Daoy (cell line): ENCODE data around the gene MAP1LC3B2. TPM values are rescaled to one million over a fixed set of nuclear protein-coding genes. Genes with fewer than 3 reads are reported as not detected.
A peak's percentile ranks its signal among the peaks of the same experiment; 100 is the strongest.

Experiments used
- DNase-seq: peaks from one replicate; pipeline ENCODE4 v3.0.0-alpha.2; 2015; ENCODE audit warnings: low read depth
- total RNA-seq: library from RNA; depleted of rRNA; stranded (reverse); fragments of >200 nt; shearing (Covaris generic); gene quantifications from 2 replicates; pipeline ENCODE4 v1.2.3, GENCODE V29; 2014; rRNA removed

The MAP1LC3B2 gene
- 0.17 TPM in 1 of 2 replicates, not detected in the other for total RNA-seq

DNA sequence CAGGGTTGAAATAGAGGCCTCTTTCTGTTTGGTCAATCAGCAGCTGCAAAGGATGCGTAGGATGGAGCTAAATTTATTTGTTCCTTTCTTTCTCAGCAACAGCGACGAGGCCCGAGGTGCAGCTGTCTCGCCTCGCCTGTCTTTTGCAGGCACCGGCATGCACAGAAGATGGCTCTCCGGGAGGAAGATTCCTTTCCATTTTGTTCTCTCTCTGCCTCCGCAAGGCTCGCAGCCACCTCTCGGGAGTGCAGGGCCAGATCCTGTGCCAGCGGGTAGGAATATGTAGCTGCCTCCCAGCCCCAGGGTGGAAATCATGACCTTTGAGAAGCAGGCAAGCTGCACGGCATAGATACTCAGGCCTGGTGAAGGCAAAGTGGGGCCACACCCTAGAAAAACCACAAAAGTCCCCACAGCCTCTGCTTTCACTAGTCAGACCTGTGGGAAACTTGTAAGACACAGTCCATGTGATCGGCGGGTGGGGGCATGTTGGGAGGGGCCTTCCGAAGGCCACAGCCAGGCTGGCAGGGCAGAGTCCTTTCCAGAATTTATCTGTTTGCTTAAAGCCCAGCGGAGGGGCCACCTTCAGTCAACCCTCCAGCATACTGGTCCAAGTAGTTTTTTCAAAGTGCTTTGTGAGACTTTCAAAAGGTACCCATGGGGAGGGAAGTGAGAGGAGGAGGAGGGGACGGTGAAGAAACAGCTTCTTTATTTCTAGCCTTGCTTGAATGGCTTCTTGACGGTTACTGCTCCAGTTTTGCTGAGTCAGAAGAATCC, at the start of gene MAP1LC3B2:
MAP1LC3B2 (plus strand) TSS at position 220 of the 774 bp plus-strand sequence. CDS start 16,562 bp downstream, outside the sequence.
- peak; percentile 85 for DNase-seq

DNA sequence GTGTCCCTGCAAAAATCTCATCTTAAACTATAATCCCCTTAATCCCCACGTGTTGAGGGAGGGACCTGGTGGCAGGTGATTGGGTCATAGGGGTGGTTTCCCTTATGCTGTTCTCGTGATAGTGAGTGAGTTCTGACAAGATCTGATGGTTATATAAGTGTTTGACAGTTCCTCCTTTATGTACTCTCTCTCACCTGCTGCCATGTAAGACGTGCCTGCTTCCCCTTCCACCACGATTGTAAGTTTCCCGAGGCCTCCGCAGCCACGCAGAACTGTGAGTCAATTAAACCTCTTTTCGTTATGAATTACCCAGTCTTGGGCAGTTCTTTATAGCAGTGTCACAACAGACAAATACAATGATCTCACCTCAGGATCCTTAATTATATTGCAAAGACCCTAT, 45.2 kb upstream of the MAP1LC3B2 start:
- DNase-seq, result no peak

DNA sequence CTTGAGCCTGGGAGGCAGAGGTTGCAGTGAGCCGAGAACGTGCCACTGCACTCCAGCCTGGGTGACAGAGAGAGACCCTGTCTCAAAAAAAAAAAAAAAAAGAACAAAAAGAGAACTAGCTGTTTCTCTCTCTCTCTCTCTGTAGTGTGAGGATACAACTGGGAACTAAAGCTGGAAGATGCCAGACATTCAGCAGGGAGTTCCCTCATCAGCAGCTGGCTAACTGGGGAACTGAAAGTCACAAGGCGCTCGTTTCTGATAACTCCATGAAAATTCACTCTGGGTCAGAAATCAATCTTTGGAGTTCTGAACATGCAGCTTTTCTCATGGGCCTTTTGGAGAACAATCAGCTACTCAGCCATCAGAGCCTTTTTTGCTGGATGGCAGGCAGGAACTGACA, 43.5 kb upstream of the MAP1LC3B2 start:
- DNase-seq, result no peak

DNA sequence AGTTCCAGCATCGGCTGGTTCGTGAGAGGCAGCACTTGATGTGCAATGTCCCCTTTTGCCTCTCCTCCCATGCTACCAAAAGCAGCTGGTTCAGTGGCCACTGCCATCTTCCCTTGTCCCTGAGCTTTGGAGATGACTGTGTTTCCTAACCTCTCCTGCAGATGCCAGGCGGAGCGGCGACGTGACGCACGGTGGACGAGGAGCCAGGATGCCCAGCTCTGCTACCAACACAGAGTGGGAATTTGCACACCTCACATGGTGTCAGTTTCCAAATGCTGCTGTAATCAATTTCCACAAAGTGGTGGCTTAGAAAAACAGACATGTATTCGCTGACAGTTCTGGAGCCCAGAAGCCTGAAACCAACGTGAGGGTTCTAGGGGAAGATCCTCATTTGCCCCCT, 42.5 kb upstream of the MAP1LC3B2 start:
- DNase-seq, result no peak

DNA sequence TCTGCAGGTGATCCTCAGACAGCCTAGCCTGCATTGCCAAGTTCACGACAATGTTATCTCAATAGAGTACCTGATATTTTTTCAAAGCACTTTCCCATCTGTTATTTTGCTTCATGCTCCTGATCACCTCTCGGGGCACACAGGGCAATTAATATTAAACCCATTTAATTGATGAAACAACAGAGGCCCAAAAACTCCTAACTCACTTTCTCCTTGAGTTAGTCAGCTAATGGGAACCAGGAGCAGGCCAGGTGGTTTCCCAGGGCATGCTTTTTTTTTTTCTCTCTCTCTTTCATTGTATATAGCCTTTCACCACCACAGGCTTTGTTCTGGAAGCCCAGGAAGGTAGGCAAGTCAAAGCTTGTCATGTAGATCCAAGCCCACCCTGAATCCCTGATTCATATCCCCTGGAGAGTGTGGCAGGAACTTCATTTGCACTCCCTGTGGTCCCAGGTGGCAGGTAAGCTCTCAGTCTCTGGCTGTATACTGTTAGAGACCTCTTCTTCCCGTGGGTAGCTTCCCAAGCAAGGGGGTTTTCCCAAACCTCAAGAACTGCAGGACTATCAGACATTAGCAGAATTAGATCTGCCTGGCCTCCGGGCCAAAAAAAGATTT, 41.6 kb upstream of the MAP1LC3B2 start:
- DNase-seq, result no peak

DNA sequence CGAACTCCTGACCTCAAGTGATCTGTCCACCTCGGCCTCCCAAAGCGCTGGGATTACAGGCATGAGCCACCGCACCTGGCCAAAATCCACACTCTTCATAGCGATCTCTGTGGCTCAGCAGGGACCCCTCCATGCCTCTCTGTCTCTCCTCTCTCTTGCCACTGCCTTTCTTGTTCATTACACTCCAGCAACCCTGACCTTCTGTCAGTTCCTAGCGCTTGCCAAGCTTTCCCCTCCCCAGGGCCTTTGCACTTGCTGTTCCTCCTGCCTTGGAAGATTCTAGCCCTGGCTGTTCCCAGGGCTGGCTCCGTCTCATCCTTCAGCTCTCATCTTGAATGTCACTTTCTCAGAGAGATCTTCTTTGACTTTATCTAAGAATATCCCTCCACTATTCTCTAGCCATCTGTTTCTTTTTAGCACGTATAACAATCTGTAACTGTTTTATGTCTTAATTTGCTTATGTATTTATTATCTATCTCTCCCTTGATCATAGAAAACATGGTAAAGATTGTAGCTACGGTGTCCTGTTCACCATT, 38.9 kb upstream of the MAP1LC3B2 start:
- no peak for DNase-seq

DNA sequence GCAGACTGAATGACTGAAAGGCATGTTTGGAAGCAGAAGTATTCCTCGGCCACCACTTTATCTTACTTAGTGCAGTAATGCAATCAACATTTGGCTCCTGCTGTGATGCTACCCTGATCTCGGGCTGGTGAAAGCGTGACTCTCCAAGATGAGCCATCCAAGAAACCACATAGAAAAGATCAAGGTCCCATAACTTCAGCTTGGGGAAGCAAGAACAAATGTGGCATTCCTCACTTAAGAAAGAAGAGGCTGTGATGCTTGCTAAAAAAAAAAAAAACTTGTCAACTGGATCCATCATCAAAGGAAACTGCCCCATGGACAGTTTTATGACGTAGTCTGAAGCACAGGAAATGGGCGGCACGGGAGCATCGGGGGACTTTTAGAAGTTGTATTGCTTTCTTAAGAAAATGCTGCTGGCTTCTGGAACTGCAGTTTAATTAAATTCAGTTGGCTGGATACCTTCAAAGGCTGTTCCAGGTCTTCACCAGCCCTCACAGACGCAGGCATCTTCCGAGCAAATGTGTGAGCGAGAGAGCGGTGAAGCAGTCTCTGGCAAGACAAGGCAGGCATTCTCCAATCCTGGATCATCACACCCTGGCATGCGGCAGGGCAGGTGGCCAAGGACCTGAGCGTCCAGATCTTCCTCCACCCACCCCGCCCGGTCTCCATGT, 38.2 kb upstream of the MAP1LC3B2 start:
- DNase-seq, result peak; percentile 73

DNA sequence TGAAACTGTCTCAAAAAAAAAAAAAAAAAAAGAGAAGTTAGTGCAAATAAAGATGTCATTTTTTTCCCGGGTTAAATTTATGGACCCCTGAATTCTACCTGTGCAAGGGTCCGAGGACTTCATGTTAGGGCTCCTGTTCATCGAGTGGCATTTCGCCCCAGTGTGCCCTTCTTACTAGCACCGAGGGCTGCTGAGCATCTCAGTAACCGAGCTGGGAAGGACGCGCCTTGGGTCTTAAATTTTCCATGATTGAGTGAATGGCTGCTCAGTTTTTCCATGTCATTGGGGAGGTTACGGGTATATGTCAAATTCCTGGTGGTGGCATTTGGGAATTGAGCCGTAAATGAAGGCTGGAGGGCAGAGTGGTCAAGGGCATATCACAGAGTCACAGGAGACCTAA, 34.9 kb upstream of the MAP1LC3B2 start:
- no peak for DNase-seq

DNA sequence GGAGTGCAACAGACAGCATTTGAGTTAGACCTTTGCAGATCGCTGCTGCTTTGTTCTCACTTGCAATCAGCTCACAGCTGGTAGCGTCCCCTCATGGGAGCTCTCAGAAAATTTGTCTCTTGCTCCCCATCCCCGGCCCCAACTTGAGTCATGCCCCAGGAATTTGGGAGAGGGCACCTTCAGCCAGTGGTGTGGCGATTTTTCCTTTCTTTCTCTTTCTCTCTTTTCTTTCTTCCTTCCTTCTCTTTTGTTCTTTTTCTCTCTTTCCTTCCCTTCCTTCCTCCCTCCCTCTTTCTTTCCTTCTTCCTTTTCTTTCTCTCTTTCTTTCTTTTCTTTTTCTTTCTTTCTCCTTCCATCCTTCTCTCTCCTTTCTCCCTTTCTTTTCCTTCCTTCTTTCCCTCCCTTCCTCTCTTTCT, 34.2 kb upstream of the MAP1LC3B2 start:
- peak; percentile 79 for DNase-seq

DNA sequence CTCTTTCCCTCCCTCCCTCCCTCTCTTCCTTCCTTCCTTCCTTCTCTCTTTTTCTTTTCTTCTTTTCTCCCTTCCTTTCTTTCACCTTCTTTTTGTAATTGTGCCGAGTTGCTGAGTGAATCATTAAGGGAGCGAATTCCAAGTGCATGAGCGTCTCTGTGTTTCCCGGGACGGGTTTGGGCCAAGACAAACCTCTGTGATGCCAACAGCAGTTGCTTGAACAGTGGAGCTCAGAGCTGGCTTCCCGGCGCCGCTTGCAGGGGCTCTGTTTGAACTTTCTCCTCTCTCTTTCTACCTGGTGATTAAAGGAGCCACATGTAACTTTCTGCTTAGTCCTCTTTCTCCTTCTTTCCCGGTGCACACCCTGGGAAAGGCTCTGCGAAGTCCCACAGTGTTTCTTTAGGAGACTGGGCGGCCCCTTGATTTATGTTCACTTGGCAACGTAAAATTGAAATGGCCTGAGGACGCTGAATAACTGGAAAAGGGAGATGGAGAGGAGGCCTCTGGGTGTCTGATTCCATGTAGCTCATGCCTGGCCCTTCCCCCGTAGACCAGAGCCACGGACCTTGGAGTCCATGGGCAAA, 33.7 kb upstream of the MAP1LC3B2 start:
- peak; percentile 94 for DNase-seq

DNA sequence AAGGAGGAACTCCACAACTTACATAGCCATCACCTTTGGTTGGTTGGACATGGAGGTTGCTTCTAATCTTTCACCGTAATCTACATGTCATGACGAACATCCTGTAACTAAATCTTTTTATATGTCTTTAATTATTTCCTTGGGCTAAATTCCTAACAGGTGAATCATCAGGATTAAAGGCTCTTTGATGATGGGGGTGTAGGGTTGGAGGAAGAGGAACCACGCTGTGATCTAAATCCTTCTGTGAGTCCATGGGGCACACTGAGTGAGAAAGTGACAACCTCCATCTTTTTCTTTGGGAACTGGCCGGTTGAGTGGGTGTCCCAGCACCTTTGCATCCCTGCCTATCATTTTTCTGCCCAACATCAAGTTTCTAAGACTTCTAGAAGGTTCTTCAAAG, 31.1 kb upstream of the MAP1LC3B2 start:
- peak; percentile 75 for DNase-seq

DNA sequence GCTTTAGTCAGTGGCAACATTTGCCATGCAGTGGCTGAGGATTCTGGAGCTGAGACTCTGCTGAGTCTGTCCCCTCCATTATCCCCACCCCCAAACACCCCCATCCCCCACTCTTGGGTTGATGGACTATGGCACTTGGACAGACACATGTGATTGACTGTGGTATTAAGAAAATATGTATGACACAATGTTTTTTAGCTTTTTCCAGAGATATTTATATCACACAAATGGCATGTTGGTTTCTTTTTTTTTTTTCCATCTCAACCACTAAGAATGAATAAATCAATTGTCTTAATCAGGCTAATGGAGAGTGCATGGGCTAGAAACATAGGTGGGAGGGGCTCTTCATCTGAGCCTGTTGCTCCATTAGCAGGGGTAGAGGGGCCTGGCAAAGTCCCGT, 30.7 kb upstream of the MAP1LC3B2 start:
- DNase-seq, result no peak

DNA sequence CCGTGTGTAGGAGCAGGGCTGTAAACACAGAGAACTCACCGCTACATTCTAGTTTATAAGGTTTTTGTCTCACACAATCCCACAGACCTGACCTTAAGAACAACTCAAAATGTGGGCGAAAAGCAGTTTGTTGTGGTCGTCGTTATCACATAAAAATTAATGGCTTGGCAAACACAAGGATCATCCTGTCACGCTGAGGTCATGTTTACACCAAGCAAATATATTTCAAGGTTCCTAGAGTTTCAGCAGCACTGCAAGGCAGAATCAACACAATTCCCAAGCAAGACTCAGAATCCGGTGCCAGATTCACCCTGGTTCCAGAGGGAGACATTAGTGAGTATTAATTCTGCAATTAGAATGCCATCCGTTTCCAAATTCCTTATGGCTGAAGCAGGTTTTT, 30.1 kb upstream of the MAP1LC3B2 start:
- DNase-seq, result peak; percentile 61

DNA sequence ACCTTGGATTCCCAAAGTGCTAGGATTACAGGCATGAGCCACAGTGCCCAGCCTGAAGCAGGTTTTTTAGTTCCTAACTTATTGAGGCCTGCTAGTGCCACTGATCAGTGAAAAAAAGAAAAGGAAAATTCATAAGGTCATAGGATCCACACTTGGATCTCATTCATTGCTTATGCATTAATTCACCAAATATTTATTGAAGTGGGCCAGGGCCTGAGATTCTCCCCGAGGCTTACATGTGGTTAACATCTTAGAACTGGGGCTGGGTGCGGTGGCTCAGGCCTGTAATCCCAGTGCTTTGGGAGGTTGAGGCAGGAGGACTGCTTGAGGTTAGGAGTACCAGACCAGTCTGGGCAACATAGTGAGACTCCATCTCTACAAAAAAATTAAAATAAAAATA, 29.5 kb upstream of the MAP1LC3B2 start:
- DNase-seq, result no peak

DNA sequence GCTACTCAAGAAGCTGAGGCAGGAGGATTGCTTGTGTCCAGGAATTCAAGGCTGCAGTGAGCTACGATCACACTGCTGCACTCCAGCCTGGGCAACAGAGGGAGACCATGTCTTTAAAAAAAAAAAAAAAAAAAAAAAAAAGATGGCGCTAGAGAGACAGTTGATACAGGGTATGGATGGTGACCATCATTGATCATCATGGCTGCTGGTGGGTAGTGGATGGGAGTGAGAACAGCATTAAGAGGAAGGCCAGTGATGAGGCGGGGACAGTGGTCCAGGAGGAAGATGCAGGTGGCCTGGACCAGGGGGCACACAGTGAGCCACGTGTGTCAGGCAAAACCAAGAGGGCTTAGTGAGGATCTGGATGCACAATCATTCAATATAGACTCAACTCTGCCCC, 26.8 kb upstream of the MAP1LC3B2 start:
- DNase-seq, result no peak

DNA sequence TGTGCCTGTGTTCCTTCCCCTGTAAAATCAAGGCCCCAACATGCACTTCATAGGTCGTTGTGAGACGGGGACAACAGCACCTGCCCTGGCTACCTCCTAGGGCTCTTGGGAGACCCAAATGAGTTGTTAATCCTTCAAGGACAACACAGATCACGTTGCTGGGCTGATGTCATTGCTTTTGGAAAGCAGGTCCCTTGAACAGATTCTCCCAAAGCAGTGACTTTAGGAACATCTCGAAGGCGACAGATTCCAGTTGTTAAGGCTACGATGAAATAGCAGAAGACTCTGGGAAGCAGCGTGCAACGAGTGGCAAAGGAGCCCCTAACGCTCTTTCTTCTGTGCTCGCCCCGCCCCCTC, 26.2 kb upstream of the MAP1LC3B2 start:
- no peak for DNase-seq

DNA sequence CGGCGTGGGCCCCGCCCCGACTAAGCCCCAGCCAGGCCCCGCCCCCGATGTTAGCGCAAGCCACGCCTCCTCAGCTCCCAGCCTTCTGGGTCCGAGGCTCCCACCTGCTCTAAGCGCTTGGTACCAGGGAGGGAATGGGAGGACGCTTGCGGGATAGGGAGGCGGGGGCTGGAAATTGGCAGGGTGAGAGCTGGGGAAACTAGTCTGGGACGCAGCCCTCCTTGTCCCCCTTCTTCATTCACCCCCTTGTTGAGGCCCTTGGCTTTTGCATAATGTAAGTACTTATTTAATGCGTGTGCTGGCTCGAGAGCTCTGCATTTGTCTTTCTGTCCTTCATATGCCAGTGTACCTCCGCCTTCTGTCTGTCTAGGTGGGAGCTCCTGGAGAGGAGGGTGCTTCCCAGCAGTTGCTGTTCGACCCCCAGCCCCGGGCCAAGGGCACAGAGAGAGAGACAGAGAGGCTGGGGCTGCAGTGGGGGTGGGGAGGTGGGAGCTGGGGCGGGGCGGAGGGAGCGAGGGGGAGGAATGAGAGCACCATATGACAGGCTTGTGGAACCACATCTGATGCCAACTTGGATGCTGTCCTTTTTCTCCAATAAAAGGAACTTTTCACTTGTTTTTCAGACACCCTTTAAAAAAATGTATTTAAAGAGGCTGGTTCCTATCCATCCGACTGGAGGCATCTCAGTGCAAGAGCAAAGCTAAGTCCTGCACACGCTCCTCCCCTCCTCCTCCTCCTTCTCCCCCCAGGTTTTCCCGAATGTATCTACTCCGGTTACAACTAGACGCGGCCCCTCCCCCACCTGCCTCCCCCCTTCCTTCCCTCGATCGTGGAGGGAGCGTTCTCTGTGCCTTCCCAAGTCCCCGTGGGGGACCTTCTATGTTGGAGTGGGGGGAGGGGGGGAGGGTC, 25.6 kb upstream of the MAP1LC3B2 start:
- DNase-seq, result peak; percentile 84

DNA sequence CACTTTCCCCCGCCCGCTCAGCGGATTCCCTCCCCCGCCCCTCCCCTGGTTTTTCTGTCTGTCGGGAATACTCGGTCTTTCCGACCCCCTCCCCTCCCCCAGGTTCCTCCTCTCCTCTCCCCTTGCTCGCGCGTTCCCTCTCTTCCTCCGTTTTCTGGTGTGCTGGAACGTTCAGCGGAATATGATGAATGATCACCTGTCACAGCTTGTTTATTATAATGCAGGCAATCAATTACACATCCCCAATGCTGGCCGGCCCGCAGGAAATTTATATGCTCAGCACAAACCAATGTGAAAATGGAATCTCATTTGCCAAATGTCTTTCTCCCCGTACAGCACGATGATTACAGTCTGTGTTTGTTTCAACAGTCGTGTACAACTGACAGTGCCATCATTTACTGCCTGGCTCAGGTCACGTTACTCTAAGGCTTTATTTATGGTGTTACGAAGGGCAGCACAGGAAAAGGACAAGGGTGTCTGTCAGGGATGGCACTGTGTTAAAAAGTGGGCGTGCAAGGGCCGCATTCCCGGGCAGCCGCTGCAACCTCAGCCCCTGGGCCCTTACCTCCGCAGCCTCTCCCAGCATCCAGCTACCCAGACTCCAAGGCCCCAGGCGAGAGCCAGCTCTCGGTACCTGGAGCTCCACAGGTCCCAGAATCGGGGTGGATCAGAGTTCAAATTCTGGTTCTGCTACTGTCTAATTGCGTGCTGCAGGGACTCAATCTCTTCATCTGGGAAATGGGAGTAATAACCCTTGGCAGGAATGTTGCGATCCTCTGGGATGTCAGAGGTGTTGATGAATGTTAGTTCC, 24.7 kb upstream of the MAP1LC3B2 start:
- DNase-seq, result no peak

DNA sequence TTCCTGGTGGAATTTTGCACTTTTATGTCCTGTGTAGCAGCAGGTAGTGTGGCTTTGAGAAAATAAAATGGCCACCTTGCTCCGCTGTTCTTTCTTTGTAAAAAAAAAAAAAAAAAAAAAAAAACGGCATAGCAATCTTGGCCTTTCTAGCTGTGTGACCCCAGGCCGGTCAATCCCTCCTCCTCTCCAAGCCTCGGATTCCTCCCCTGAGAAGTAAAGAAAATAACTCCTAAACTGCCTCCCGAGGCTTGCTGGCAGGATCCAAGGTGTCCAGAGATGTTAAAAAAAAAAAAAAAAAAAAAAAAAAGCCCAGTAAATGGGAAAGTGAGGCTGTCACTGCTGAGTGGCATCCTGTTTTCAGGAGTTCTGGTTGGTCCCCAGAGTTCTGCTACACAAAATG, 23.9 kb upstream of the MAP1LC3B2 start:
- DNase-seq, result no peak
